WTC11 (cell line): ENCODE results near the gene CDK5RAP2.

Experiments used
- CREB1 ChIP-seq: sonication (generic); formaldehyde crosslinking; IDR thresholded peaks from 2 replicates; pipeline ENCODE4 v1.8.0; 2023; ENCODE audit warnings: mild to moderate bottlenecking, missing genetic modification reagents
- GTF2I ChIP-seq: fragments of 250-450 bp; sonication (Bioruptor Pico); conservative IDR thresholded peaks from 2 replicates; pipeline ENCODE4 v1.4.0; 2021; ENCODE audit warnings: mild to moderate bottlenecking
- JUN ChIP-seq: sonication (generic); formaldehyde crosslinking; IDR thresholded peaks from 2 replicates; pipeline ENCODE4 v1.8.0; 2023; ENCODE audit warnings: mild to moderate bottlenecking, missing genetic modification reagents
- MAX ChIP-seq: sonication (generic); formaldehyde crosslinking; IDR thresholded peaks from 2 replicates; pipeline ENCODE4 v1.8.0; 2022; ENCODE audit warnings: mild to moderate bottlenecking, missing genetic modification reagents

- TF ChIP-seq MAX (CRISPR knock-in tag) (no peak), JUN (CRISPR knock-in tag) (no peak), GTF2I (CRISPR knock-in tag) (no peak), CREB1 (CRISPR knock-in tag) (no peak)
Observed at GRCh38 chr9:120583958-120584369, 4.0 kb upstream of the CDK5RAP2 start.
